HT1080 (cell line): ENCODE results near the gene FAM43A. TPM values are rescaled to one million over a fixed set of nuclear protein-coding genes. Genes with fewer than 3 reads are reported as not detected.

Experiments
- DNase-seq: peaks from one replicate; pipeline ENCODE4 v3.0.0-alpha.2; 2015; ENCODE audit warnings: low read depth
- total RNA-seq: library from RNA; depleted of rRNA; stranded (reverse); fragments of >200 nt; shearing (Covaris generic); gene quantifications from 2 replicates; pipeline ENCODE4 v1.2.3, GENCODE V29; 2014

Gene FAM43A
- total RNA-seq, 1 experiment from 2014 or later, result 6.6 TPM

DNA sequence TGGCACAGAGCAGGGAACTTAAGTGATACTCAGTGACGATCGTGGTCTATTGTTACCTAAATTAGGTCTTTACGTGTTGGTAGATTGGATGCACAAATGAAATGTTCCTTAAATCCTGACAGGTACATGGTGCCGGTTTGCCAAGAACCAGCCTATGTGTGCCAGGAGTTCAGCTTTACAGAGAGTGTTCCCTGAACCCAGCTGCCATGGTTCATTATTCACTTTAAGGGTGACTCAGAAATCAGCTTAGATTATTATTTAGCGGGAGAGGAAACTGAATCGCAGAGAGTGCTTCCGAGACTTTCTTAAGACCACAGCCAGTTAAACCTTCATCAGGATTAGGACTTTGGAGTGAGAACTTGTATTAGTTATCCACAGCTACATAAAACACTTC lies 21.5 kb downstream of the FAM43A start:
- DNase-seq, result no peak

DNA sequence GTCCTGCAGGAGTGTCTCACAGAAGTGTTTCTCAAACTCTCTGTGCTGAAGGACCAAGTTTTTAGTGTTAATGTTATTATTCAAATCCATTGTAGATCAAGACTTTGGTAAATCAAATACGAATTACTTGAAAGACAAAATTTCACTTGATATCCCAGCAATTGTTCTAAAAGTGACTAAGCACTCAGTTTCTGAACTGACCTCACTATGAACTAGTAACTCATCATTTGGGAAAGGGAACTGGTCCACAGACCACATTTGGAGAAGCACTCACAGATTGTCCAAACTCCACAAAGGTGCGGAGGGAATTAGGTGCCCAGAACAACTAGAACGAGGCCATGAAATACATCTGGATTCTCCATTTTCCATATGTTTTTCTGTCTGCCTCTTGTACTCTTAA lies 25.6 kb downstream of the FAM43A start:
- DNase-seq, result peak; percentile 26

GRCh38 chr3:194711913-194712312 lies 26.2 kb downstream of the FAM43A start:
- peak; percentile 99 for DNase-seq

DNA sequence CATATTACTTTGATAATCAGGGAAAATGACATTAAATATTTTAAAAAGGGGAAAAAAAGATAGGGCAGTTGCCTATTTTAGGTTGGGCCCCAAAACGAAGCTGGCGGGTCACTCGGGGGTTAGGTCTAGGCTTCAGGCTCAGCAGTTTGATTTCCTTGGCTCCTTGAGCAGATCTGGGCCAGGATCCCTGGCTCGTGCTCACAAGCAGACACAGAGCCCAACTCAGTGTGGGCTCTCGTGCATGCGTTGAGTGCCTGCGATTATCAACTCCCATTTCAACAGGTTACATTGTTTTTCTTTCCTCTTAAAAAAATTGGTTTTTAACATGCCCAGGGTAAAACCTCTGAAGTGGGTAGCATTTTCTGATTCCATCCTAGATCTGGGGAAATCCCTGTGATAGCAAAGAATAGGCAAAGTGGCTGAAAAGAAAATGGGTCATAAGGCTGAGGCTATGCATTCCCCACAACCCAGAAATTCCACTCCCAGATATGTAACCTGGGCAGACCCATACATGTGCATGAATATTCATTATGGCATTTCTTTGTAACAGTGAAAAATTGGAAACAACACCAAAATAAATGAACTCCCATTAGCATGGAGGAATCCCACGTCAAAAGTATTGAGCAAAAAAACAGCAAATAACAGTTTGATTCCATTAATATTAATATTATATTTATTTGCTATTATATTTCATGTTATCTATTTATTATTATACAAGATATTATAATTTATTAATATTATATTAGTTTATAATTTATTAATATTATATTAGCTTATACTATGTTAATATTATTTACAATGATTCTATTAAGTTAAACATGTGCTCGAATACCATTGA lies 27.8 kb downstream of the FAM43A start:
- DNase-seq, result no peak

GRCh38 chr3:194714137-194714455 lies 28.4 kb downstream of the FAM43A start:
- DNase-seq, result no peak

GRCh38 chr3:194714564-194714963 lies 28.9 kb downstream of the FAM43A start:
- no peak for DNase-seq

DNA sequence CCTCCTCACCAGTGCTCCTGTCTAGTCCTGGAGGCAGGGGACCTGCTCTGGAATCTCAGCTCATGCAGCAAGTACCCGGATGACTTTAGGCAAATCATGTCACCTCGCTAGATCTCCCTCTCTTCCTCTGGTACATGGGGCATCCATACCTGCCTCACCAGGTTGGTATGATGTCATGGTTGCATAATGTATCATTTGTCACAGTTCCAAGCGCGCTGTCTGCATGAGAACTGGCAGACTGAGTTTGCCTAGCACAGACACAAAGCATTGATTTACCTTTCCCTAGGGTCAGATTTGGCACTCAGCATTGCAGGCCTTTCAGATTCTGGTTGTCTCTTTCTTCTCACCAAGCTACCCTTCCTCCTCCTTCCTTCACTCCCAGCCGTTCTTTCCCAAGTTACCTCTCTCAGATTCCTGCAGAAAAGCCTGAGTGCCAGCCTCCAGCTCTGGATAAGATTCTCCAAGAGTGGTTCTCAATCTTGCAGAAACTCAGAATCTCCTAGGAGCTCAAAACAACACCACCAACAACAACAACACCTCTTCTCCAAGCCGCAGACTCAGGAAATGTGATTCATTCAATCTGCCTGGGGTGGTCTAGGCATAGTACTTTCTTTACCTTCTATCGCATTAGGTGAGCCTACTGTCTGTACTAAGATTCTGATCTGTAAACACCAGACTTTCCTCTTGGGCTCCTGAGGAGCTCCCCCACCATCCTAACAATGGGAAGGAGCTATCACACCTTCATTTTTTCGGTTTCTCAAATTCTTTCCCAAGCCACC lies 29.5 kb downstream of the FAM43A start:
- peak; percentile 86 for DNase-seq

GRCh38 chr3:194718079-194718478 lies 32.4 kb downstream of the FAM43A start:
- no peak for DNase-seq

DNA sequence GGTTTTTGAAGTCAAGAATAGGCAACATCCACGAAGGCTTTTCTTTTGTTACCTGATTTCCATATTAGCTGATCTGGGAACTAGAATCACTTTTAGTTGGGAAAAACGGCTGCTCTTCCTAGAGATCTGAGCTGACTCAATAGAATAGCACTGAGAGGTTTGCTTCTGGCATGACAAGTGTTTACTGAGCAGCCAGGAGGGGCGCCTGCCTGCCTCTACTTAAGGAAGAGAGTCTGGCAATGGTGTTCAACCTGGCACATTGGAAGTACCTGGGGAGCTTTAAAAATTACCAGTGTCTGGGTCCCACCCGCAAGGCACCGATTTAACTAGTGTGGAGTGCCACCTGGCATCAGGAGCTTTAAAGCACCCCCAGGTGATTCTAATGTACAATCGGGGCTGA lies 34.4 kb downstream of the FAM43A start:
- DNase-seq, result no peak

DNA sequence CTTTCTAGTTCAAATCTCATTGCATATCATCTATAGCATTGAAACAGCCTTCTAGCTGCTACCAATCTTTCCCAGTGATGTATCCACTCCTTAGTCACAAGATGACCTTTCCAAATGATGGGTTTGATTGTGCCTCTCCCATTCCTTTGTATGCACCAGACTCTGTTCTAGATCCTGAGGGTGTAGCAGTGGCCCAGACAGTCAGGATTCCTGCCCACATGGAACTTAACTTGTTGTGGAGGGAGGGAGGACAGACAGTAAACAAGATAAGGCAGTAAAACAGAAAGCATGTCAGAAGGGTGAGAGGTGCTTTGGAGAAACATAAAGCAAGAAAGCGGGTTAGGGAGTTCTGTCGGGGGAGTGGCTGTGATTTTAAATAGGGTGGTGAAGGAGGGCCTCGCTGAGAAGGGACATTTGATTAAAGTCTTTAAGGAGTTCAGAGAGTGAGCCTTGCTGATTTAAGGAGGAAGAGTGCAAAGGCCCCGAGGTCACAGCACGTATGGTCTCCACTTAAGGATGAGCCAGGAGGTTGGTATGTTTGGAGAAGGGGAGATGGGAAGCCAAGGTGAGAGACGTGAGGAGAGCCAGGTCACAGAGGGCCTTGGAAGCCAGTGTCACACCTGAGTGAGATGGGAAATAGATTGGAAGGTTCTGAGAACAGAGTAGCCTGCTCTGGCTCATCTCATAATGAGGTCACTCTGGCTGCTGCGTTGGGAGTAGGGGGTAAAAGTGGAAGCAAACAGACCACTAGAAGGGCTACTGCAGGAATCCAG lies 38.3 kb downstream of the FAM43A start:
- DNase-seq, result no peak

GRCh38 chr3:194725346-194725745 lies 39.7 kb downstream of the FAM43A start:
- DNase-seq, result no peak

DNA sequence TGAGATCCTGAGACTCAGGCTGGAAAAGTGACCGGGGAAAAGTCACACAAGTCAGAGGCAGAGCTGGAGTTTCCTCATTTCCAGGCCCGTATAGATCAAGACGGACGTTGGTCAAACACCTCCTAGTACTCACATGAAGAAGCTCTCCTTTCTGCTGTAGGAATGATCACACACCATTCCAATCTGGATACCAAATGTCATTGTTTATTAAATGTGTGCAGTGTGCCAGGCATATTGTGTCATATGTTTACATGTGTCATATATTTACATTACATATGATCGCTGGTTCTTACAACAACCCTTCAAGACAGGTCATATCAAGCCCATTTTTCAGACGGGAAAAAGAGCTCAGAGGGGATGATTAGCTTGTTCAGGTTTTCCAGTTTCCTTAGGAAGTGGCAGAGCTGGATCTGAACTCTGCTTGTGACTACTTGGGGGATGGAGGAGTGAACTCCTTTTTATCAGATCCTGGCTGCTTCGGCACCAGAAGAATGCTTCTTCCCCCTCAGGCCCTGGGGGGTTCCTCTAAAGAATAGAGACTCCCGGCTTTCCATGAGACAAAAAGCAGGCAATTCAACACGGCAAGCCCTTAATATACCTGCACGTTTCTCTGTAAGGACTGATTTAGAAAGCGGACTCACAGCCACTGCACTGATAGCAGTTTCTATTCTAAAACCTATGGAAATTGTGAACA lies 41.9 kb downstream of the FAM43A start:
- no peak for DNase-seq

GRCh38 chr3:194728986-194729385 lies 43.3 kb downstream of the FAM43A start:
- no peak for DNase-seq

GRCh38 chr3:194730365-194730764 lies 44.7 kb downstream of the FAM43A start:
- DNase-seq, result no peak

- no peak for DNase-seq
Measured at GRCh38 chr3:194731506-194732073, 45.9 kb downstream of the FAM43A start.

DNA sequence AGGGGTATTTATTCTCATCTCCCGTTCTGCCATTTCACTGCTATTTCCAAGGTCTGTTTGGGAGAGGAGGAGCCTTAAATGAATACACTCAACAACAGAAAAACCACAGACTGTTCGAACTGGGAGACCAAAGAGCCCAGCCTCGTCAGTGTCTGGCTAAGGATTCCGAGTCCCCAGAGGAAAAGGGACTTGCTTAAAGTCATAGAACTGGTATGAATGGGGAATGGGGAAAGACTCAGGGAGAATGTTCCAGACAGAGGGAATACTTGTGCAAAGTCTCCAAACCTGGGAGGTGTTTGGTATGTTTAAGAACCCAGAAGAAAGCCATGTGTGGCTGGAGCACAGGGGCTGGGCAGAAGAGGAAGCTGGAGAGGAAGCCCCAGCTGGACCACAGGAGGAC lies 46.9 kb downstream of the FAM43A start:
- DNase-seq, result no peak

DNA sequence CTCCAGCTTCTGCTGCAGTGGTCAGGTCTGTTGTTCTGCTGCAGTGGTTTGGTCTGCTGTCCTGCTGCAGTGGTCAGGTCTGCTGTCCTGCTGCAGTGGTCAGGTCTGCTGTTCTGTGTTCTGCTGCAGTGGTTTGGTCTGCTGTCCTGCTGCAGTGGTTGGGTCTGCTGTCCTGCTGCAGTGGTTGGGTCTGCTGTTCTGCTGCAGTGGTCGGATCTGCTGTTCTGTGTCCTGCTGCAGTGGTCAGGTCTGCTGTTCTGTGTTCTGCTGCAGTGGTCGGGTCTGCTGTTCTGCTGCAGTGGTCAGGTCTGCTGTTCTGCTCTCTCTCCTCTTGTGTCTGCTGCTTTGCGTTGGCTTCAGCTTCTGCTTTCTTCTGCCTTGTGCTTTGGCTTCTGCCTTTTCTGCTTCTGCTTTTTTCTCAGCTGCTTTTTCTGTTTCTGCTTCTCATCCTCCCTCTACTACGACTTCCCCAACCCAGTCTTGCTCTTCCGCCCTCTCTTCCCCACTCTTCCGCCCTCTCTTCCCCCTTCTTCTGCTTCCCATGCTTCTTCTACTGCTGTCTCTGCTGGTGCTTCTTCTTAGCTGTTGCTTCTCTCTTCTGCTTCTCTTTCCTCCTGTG lies 50.7 kb downstream of the FAM43A start:
- DNase-seq, result no peak

DNA sequence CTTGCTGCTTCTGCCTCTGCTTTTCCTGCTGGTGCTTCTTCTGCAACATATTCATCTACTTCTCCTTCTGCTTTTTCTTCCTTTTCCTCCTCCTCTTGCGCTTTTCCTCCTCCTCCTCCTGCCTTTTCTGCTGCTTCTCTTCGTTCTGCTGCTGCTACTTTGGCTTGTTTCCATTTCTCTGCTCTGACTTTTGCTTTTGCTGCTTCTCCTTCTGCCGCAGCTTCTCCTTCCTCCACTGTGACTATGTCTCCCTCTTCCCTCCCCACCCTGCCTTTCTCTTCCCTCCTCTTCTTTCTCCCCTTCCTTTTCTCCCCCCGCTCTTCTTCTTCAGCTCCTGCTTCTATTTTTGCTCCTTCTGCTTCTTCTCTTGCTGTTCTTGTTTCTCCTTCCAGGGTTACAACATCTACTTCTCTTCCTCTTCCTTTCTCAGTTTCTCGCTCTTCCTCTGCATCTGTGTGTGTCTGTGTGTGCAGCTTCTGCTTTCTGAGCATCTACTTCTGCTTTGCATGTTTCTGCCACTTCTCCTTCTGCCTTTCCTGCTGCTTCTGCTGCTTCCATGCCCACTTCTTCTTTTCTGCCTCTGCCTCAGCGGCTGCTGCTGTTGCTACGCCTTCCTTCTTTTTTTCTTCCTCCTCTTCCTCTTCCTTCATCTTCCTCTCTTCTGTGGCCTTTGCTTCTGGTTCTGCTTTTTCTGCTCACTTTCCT lies 51.4 kb downstream of the FAM43A start:
- DNase-seq, result no peak
